GM12878 (cell line): ENCODE results near the gene FOXD1. TPM values are rescaled to one million over a fixed set of nuclear protein-coding genes. Genes with fewer than 3 reads are reported as not detected.

Source experiments
- ATAC-seq: fragments of 200-7000 bp; cut with Tn5 transposase; 3 replicates; pipeline ENCODE4 v1.9.1; 2020; ENCODE audit warnings: mild to moderate bottlenecking, moderate library complexity
- BruUV-seq: library from RNA; stranded (reverse); fragments of 400-500 nt; replicated peaks from 2 replicates; lab custom pipeline; 2021; lab: Mats Ljungman, UMichigan
- CTCF ChIA-PET: fragments of 300-600 bp; sonication (Branson Sonifier 250); formaldehyde crosslinking; extraction: SDS; loops from one replicate; lab custom pipeline; 2021; ENCODE audit warnings: inconsistent platforms; lab: Yijun Ruan, JAX
- POLR2A ChIA-PET: fragments of 350-600 bp; formaldehyde crosslinking; extraction: SDS; loops from one replicate; lab custom pipeline; 2021; ENCODE audit warnings: inconsistent platforms; lab: Charles Lee
- RAD21 ChIA-PET: fragments of 300-600 bp; sonication (Branson Sonifier 250); formaldehyde crosslinking; loops from one replicate; lab custom pipeline; 2023; ENCODE audit warnings: antibody characterized with exemption; ENCODE audit not compliant: unreplicated experiment; lab: Charles Lee
- SMC1A ChIA-PET: fragments of 300-600 bp; sonication (Branson Sonifier 250); formaldehyde crosslinking; loops from one replicate; lab custom pipeline; 2023; ENCODE audit not compliant: unreplicated experiment, uncharacterized antibody; lab: Charles Lee
- DNase-seq: peaks from one replicate; pipeline ENCODE4 v3.0.0-alpha.2; 2011; ENCODE audit warnings: low read depth, low spot score
- FAIRE-seq: peaks from 3 replicates; lab custom pipeline; 2011; peaks lifted over from hg19 to GRCh38; lab: Jason Lieb, UNC
- H2AFZ ChIP-seq: 2 replicates; pipeline ENCODE4 v1.6.0; 2011; ENCODE audit warnings: low read depth, low read length, control low read depth; ENCODE audit not compliant: control insufficient read depth
- H3K27ac ChIP-seq: 2 replicates; pipeline ENCODE4 v1.5.1; 2011; ENCODE audit warnings: control low read depth; ENCODE audit not compliant: control insufficient read depth, insufficient read depth
- H3K27me3 ChIP-seq, 2 experiments: replicated peaks in 1 of 2; 2 replicates each; pipeline versions ENCODE4 v1.6.0 to v1.6.1; 2011; ENCODE audit warnings: low read length in 1 of 2; ENCODE audit not compliant: control insufficient read depth in 2 of 2, insufficient read depth in 2 of 2
- H3K36me3 ChIP-seq, 2 experiments: 2 replicates each; pipeline ENCODE4 v1.5.1; 2011; ENCODE audit warnings: low read length in 1 of 2; ENCODE audit not compliant: control insufficient read depth in 2 of 2, insufficient read depth in 2 of 2
- H3K4me1 ChIP-seq: 2 replicates; pipeline ENCODE4 v1.6.1; 2011; ENCODE audit warnings: mild to moderate bottlenecking, low read length, moderate library complexity, mixed read lengths; ENCODE audit not compliant: control insufficient read depth, insufficient read depth
- H3K4me2 ChIP-seq: 2 replicates; pipeline ENCODE4 v1.6.0; 2011; ENCODE audit warnings: control low read depth; ENCODE audit not compliant: control insufficient read depth, insufficient read depth
- H3K4me3 ChIP-seq: fragments of 200-600 bp; sonication (generic); 2 replicates; pipeline ENCODE4 v1.5.1; 2016
- H3K79me2 ChIP-seq: 2 replicates; pipeline ENCODE4 v1.6.0; 2011; ENCODE audit warnings: low read length; ENCODE audit not compliant: control insufficient read depth, insufficient read depth
- H3K9ac ChIP-seq: 2 replicates; pipeline ENCODE4 v1.8.0; 2011; ENCODE audit warnings: low read length, control low read depth, mixed read lengths; ENCODE audit not compliant: control insufficient read depth, insufficient read depth
- H3K9me3 ChIP-seq: replicated peaks from 3 replicates; pipeline ENCODE4 v1.5.1; 2011; ENCODE audit warnings: mild to moderate bottlenecking, low read length; ENCODE audit not compliant: control insufficient read depth, insufficient read depth
- H4K20me1 ChIP-seq: 2 replicates; pipeline ENCODE4 v1.6.0; 2011; ENCODE audit not compliant: control insufficient read depth, insufficient read depth
- CHD1 ChIP-seq: IDR thresholded peaks from 2 replicates; pipeline ENCODE4 v1.6.1; 2012; ENCODE audit warnings: low read depth, low read length, improper control_type of control experiment
- POU2F2 ChIP-seq: IDR thresholded peaks from 3 replicates; pipeline ENCODE4 v1.6.1; 2011; ENCODE audit warnings: low read depth, mild to moderate bottlenecking, low read length, borderline replicate concordance
- whole genome bisulfite sequencing: methylation state at CpG from one replicate; pipeline ENCODE4 v1.1.6; 2016; ENCODE audit warnings: low lambda C conversion rate; ENCODE audit not compliant: insufficient replicate concordance, insufficient coverage; ENCODE audit errors: missing lambda C conversion rate; 5-methylcytosine and 5-hydroxymethylcytosine counted together
- in situ Hi-C: fragments of 300-500 bp; cut with MboI; formaldehyde crosslinking; loops from 9 replicates; pipeline ENCODE4 v1.14.3; 2018; ENCODE audit warnings: mixed read lengths
- intact Hi-C: fragments of 100-400 bp; cut with micrococcal nuclease; formaldehyde crosslinking; loops from one replicate; pipeline ENCODE4 v1.14.2; 2022; ENCODE audit not compliant: unreplicated experiment
- polyA plus RNA-seq, 11 experiments: library from polyadenylated mRNA; depleted of rRNA in 4 of 11; unstranded in 6 of 11; stranded (reverse) in 5 of 11; fragments of >200 nt; fragmentation: Nextera tagmentation in 4 of 11; fragmentation: Illumina TruSeq in 1 of 11; extraction: Ambion mirVana in 4 of 11; extraction: Trizol in 1 of 11; gene quantifications; 1 replicate in 1 of 11; 2 replicates in 10 of 11; pipeline versions ENCODE4 v1.2.1 to v1.2.3, GENCODE V29; 2011 to 2016; ENCODE audit warnings: inconsistent platforms in 2 of 11, missing spikeins in 2 of 11, low read depth in 1 of 11
- total RNA-seq, 4 experiments: library from RNA; depleted of rRNA in 3 of 4; stranded (reverse); fragments of >200 nt in 3 of 4; fragmentation: Illumina TruSeq in 1 of 4; extraction: Trizol in 1 of 4; gene quantifications; 2 replicates each; pipeline versions ENCODE4 v1.2.1 to v1.2.3, GENCODE V29; 2013 to 2021
- TF ChIP-seq, protein P1 (sequence below): IDR thresholded peaks from 2 replicates; pipeline ENCODE4 v1.6.1; 2011; ENCODE audit warnings: borderline replicate concordance, low read depth, mild to moderate bottlenecking, moderate library complexity, mixed read lengths, low read length; ENCODE audit not compliant: insufficient read depth; ENCODE audit errors: extremely low read length
- TF ChIP-seq, protein P2 (sequence below): fragments of 450-650 bp; IDR thresholded peaks from 2 replicates; pipeline ENCODE4 v1.6.1; 2017; ENCODE audit warnings: low read depth, mild to moderate bottlenecking, moderate library complexity

The FOXD1 gene
- total and polyA plus RNA-seq, 10 of the 15 experiments (the other 5 are each of a cell fraction or from before 2014, with no cell fraction given) = not detected

DNA sequence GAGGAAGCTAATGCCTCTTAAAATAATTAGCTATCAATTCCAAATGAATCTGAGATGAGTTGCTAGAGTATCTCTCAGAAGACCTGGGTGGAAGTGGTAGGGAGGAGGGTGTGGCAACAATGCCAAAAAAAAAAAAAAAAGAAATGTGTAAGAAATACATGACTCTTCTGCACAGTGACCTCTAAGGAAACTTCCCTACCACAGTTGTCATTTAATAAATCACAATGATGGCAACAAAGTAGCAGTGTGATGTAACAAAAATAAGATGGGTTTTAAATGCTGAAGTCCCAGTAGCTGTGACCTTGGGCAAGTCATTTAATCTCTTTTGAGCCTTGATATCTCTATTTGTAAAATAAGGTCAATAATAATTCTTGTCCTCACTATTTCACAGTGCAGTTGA is 7.2 kb downstream of the FOXD1 start:
- Histone ChIP-seq H3K4me1 (no peaks in the 10 kb centered on the region), H3K27me3 (peaks cover 17 to 29% of the 10 kb centered on the region in 2 experiments), H3K4me3 (no peak overlapping the region), H3K9ac (no peak overlapping the region), H2AFZ (no peak overlapping the region), H3K36me3 (no peaks in the 10 kb centered on the region), H3K27ac (no peak overlapping the region), H3K9me3 (no peaks in the 10 kb centered on the region; the same call in 2 of the 3 replicates), H3K4me2 (no peak overlapping the region), H3K79me2 (no peaks in the 10 kb centered on the region), H4K20me1 (no peaks in the 10 kb centered on the region)
- no peak for DNase-seq
- ChIA-PET SMC1A (interaction anchor here (1.7 kb wide), 1 partner anchor 41 kb away, joined by 5 read pairs; no protein-coding TSS in a partner anchor), RAD21 (no interaction called here), CTCF (interaction anchor here (0.6 to 2.7 kb wide), 3 partner anchors 13 to 1849 kb away, joined by 3 to 8 read pairs (median 3); no protein-coding TSS in a partner anchor), POLR2A (interaction anchor here (0.7 kb wide), 1 partner anchor 56 kb away, joined by 5 read pairs; no protein-coding TSS in a partner anchor)
- ATAC-seq = no peak
- FAIRE-seq = no peak
- TF ChIP-seq, protein P1, sequence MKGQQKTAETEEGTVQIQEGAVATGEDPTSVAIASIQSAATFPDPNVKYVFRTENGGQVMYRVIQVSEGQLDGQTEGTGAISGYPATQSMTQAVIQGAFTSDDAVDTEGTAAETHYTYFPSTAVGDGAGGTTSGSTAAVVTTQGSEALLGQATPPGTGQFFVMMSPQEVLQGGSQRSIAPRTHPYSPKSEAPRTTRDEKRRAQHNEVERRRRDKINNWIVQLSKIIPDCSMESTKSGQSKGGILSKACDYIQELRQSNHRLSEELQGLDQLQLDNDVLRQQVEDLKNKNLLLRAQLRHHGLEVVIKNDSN = no peak
- TF ChIP-seq POU2F2 = no peak
- BruUV-seq = no TSS peak
- in situ Hi-C loops = loop anchor here (10.0 kb wide), 1 partner anchor 357 kb away; no protein-coding TSS in a partner anchor
- intact Hi-C loops = loop anchor here (10.0 kb wide), 1 partner anchor 57 kb away; no protein-coding TSS in a partner anchor

DNA sequence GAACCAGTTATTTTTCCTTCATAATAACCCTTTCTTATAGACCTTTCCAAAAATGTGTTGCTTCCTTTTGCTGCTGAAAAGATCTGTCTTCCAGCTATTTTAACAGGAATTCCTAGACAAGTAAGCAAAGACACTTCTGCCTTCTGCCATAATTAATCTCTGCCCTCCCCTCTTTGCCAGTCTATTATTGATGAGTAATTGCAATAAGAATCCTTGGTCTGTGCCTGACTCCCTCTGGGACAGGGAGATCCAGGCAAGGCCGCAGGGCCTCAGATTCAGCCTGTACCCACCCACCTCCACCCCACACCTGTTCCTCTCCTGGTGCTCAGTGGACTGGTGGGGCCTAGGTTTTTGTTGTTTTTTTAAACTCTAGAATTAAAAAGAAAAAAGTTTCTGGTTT is 8.3 kb downstream of the FOXD1 start:
- no TSS peak for BruUV-seq
- Histone ChIP-seq H3K9me3 (no peaks in the 10 kb centered on the region; the same call in 2 of the 3 replicates), H3K79me2 (no peaks in the 10 kb centered on the region), H3K27me3 (peaks cover 22 to 33% of the 10 kb centered on the region in 2 experiments)
- CTCF ChIA-PET = interaction anchor here (2.7 kb wide), 1 partner anchor 14 kb away, joined by 8 read pairs; no protein-coding TSS in a partner anchor
- TF ChIP-seq, protein P2, sequence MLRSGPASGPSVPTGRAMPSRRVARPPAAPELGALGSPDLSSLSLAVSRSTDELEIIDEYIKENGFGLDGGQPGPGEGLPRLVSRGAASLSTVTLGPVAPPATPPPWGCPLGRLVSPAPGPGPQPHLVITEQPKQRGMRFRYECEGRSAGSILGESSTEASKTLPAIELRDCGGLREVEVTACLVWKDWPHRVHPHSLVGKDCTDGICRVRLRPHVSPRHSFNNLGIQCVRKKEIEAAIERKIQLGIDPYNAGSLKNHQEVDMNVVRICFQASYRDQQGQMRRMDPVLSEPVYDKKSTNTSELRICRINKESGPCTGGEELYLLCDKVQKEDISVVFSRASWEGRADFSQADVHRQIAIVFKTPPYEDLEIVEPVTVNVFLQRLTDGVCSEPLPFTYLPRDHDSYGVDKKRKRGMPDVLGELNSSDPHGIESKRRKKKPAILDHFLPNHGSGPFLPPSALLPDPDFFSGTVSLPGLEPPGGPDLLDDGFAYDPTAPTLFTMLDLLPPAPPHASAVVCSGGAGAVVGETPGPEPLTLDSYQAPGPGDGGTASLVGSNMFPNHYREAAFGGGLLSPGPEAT = no peak
- TF ChIP-seq CHD1 = no peak
- TF ChIP-seq, all 136 proteins: peak for 0
- Histone ChIP-seq H4K20me1 (no peaks in the 10 kb centered on the region), H3K4me3 (no peak overlapping the region), H3K4me2 (no peak overlapping the region), H3K27ac (no peak overlapping the region), H2AFZ (no peak overlapping the region), H3K4me1 (no peaks in the 10 kb centered on the region), H3K36me3 (no peaks in the 10 kb centered on the region), H3K9ac (no peak overlapping the region)
- ATAC-seq (no peak), DNase-seq (no peak), FAIRE-seq (no peak)
- POLR2A ChIA-PET = no interaction called here
- RAD21 ChIA-PET = no interaction called here
- in situ Hi-C loops (loop anchor here (10.0 kb wide), 1 partner anchor 355 kb away; no protein-coding TSS in a partner anchor), intact Hi-C loops (loop anchor here (10.0 kb wide), 1 partner anchor 55 kb away; no protein-coding TSS in a partner anchor)
- 80% methylated on average over 1 of the region's 1 CpG for WGBS
- SMC1A ChIA-PET = interaction anchor here (1.7 kb wide), 1 partner anchor 40 kb away, joined by 5 read pairs; no protein-coding TSS in a partner anchor
